HCT116 (cell line): Measurements from ENCODE around the gene ARHGAP8.

Source experiments
- EGR1 ChIP-seq: IDR thresholded peaks from 2 replicates; pipeline ENCODE4 v1.6.1; 2012; ENCODE audit warnings: low read depth
- EZH2 ChIP-seq: fragments of 200-600 bp; sonication (generic); IDR thresholded peaks from 2 replicates; pipeline ENCODE4 v1.6.1; 2017; ENCODE audit warnings: antibody characterized with exemption, mixed run types
- POLR2A ChIP-seq: IDR thresholded peaks from 2 replicates; pipeline ENCODE4 v1.7.0; 2011; ENCODE audit warnings: borderline replicate concordance; ENCODE audit not compliant: insufficient read depth, insufficient read length; ENCODE audit errors: extremely low read depth
- RAD21 ChIP-seq: IDR thresholded peaks from 2 replicates; pipeline ENCODE4 v1.6.1; 2012; ENCODE audit warnings: low read depth, mild to moderate bottlenecking
- REST ChIP-seq: IDR thresholded peaks from 2 replicates; pipeline ENCODE4 v1.6.1; 2012; ENCODE audit warnings: low read depth
- TCF7L2 ChIP-seq: IDR thresholded peaks from 2 replicates; pipeline ENCODE4 v1.7.0; 2011; ENCODE audit warnings: borderline replicate concordance, inconsistent platforms; ENCODE audit not compliant: insufficient read depth, insufficient read length; ENCODE audit errors: extremely low read depth
- YY1 ChIP-seq: IDR thresholded peaks from 2 replicates; pipeline ENCODE4 v1.6.1; 2011; ENCODE audit warnings: low read length, low read depth, moderate library complexity, mild to moderate bottlenecking; ENCODE audit not compliant: insufficient replicate concordance; ENCODE audit errors: extremely low read depth
- ZBTB33 ChIP-seq: IDR thresholded peaks from 2 replicates; pipeline ENCODE4 v1.6.1; 2011; ENCODE audit warnings: mild to moderate bottlenecking, low read length, moderate library complexity; ENCODE audit not compliant: insufficient replicate concordance; ENCODE audit errors: extremely low read depth
- ZNF274 ChIP-seq: fragments of 200-500 bp; sonication (Bioruptor generic); IDR thresholded peaks from 2 replicates; pipeline ENCODE4 v1.6.1; 2014; ENCODE audit warnings: mild to moderate bottlenecking, low read depth, low read length, inconsistent platforms
- TF ChIP-seq, protein P1 (sequence below), 3 experiments: fragments of 200-600 bp in 1 of 3; sonication (generic) in 1 of 3; IDR thresholded peaks in 2 of 3; conservative IDR thresholded peaks in 1 of 3; 2 replicates each; pipeline ENCODE4 v1.5.1; 2012 to 2017; ENCODE audit warnings: low read depth in 2 of 3, low read length in 2 of 3, antibody characterized with exemption in 1 of 3, borderline replicate concordance in 1 of 3, control low read depth in 1 of 3, mild to moderate bottlenecking in 1 of 3, mixed read lengths in 1 of 3, mixed run types in 1 of 3, moderate library complexity in 1 of 3; ENCODE audit not compliant: insufficient read depth in 1 of 3
- TF ChIP-seq, protein P2 (sequence below): IDR thresholded peaks from 2 replicates; pipeline ENCODE4 v1.6.1; 2012

DNA sequence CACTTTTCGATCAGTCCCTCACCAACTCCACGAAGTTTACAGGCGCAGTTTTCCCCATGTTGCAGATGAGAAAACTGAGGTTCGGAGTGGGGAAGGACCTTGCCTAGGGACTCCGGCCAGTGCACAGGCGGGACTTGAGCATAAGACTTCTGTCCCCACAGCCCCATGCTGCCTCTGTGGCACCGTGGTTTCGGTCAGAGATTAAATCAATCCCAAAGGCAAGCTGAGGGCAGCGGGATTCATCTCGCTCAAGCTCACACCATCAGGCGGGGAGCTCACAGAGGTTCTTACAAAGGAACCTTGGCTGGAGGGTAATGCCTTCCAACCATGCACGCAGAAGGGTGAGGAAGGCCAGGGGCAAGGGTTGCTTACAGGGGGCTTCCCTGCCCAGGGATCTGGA lies 141.9 kb downstream of the ARHGAP8 start:
- TF ChIP-seq REST, result no peak
- TF ChIP-seq YY1, result no peak
- TF ChIP-seq, protein P1, sequence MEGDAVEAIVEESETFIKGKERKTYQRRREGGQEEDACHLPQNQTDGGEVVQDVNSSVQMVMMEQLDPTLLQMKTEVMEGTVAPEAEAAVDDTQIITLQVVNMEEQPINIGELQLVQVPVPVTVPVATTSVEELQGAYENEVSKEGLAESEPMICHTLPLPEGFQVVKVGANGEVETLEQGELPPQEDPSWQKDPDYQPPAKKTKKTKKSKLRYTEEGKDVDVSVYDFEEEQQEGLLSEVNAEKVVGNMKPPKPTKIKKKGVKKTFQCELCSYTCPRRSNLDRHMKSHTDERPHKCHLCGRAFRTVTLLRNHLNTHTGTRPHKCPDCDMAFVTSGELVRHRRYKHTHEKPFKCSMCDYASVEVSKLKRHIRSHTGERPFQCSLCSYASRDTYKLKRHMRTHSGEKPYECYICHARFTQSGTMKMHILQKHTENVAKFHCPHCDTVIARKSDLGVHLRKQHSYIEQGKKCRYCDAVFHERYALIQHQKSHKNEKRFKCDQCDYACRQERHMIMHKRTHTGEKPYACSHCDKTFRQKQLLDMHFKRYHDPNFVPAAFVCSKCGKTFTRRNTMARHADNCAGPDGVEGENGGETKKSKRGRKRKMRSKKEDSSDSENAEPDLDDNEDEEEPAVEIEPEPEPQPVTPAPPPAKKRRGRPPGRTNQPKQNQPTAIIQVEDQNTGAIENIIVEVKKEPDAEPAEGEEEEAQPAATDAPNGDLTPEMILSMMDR (IDR thresholded peaks at IDR 0.05 in 2 of 3, conservative IDR thresholded peaks at IDR 0.05 in 1 of 3; ENCODE audit: borderline replicate concordance in 1 of 3, insufficient read depth in 1 of 3, low read depth in 2 of 3, low read length in 2 of 3), result no peak
- TF ChIP-seq TCF7L2, result no peak
- TF ChIP-seq EZH2, result no peak
- no peak for TF ChIP-seq RAD21
- TF ChIP-seq ZBTB33, result no peak
- no peak for TF ChIP-seq ZNF274
- TF ChIP-seq, protein P2, sequence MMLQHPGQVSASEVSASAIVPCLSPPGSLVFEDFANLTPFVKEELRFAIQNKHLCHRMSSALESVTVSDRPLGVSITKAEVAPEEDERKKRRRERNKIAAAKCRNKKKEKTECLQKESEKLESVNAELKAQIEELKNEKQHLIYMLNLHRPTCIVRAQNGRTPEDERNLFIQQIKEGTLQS, result no peak
- no peak for TF ChIP-seq POLR2A
- TF ChIP-seq EGR1, result no peak
